Left ventricle myocardium superior (tissue), 1 donor: ENCODE data around the gene SLC38A3. TPM values are rescaled to one million over a fixed set of nuclear protein-coding genes. Genes with fewer than 3 reads are reported as not detected.

Source experiments
- ATAC-seq: fragments of 200-7000 bp; cut with Tn5 transposase; one replicate; pipeline ENCODE4 v1.9.1; 2020; ENCODE audit warnings: mild to moderate bottlenecking, moderate library complexity
- DNase-seq: peaks from one replicate; pipeline ENCODE4 v3.0.0-alpha.2; 2020
- intact Hi-C: fragments of 100-400 bp; cut with micrococcal nuclease; formaldehyde crosslinking; loops from one replicate; pipeline ENCODE4 v1.11.0; 2022
- microRNA-seq: library from miRNA; unstranded; fragments of <30 nt; microRNA quantifications from one replicate; pipeline ENCODE4 v1.2.0, GENCODE V29; 2020; ENCODE audit warnings: borderline number of aligned reads
- total RNA-seq: library from RNA; stranded (reverse); fragmentation: NEBNext Ultra II Directional; extraction: Animal tissue kit (Norgen Biotek cat#: 25700); gene quantifications from one replicate; pipeline ENCODE4 v1.2.1, GENCODE V29; 2021
- donor health status: DM: no; HTN: yes; CAD: no; lungs with severe emphysema.

The SLC38A3 gene
- total RNA-seq, 1 donor from 2014 or later: 10.4 TPM

DNA sequence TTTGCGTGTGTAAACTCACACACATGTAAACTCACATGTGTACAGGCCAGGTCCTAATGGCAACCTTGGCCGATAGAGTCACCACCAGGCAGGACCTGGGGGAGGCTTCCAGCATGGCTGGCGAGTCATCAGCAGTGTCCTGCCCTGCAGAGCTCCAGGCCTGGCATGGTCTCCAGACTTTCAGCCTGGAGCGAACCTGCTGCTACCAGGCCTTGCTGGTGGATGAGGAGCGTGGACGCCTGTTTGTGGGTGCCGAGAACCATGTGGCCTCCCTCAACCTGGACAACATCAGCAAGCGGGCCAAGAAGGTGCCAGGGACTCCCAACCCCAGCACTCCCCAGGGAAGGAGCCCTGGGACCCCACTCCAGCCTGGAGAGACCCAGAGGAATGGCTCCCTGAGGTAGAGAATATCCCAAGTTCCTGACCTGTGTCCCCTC lies 64.9 kb downstream of the SLC38A3 start:
- no peak for ATAC-seq
- intact Hi-C loops: loop anchor here (2.0 kb wide), 1 partner anchor 73 kb away; no protein-coding TSS in a partner anchor
- DNase-seq: no peak

DNA sequence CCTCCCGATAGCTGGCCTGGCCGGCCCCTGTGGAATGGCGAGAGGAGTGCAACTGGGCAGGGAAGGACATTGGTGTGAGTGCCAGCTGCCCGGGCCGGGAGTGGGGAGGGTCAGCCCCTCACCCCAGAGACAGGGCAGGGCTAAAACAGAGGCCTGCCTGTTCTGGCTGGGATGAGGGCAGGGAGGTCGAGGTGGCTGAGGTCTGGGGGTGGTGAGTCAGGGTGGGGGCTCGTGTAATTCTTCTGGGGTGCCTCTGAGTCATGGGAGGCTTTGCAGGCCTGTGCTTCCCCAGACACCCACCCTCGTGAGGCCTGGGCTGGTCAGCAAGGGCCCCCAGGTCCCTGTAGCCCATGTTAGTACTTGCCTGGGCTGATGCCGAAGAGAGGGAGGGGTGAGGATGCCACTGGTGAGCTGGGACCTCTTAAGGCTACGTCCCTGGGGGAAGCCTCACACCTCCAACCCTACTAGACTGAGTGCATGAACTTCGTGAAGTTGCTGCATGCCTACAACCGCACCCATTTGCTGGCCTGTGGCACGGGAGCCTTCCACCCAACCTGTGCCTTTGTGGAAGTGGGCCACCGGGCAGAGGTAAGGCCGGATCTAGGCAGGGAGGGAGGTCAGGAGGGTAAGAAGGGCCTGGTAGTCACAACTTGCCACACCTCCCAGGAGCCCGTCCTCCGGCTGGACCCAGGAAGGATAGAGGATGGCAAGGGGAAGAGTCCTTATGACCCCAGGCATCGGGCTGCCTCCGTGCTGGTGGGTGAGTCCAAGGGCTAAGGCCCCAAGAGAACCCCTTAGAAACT lies 65.6 kb downstream of the SLC38A3 start:
- intact Hi-C loops: loop anchor here (2.0 kb wide), 1 partner anchor 74 kb away; no protein-coding TSS in a partner anchor
- ATAC-seq (no peak), DNase-seq (no peak)

Small RNA genes lying within 50 kb of the gene (microRNA-seq; reads per million reads assigned to microRNA genes)
- gene MIR566 (not detected), gene MIR5787 (not detected)

Other genes with a start within 250 kb of the SLC38A3 start
- 73.8 TPM for gene RBM5, start 116.4 kb upstream of the SLC38A3 start, total RNA-seq
- gene SEMA3F, start 49.9 kb upstream of the SLC38A3 start, total RNA-seq: 11.4 TPM
- gene GNAT1, start 13.7 kb upstream of the SLC38A3 start, total RNA-seq: not detected
- gene GNAI2, start 30.9 kb downstream of the SLC38A3 start, total RNA-seq: 137 TPM
- 20.6 TPM for gene SEMA3B, start 63.9 kb downstream of the SLC38A3 start, total RNA-seq
- gene LSMEM2, start 73.8 kb downstream of the SLC38A3 start, total RNA-seq: 31.6 TPM
- gene IFRD2, start 87.2 kb downstream of the SLC38A3 start, total RNA-seq: 79.3 TPM
- gene HYAL3, start 94.1 kb downstream of the SLC38A3 start, total RNA-seq: 0.92 TPM
- 6.7 TPM for gene NAA80, start 94.1 kb downstream of the SLC38A3 start, total RNA-seq
- 70.0 TPM for gene HYAL1, start 98.3 kb downstream of the SLC38A3 start, total RNA-seq
- 36.0 TPM for gene HYAL2, start 117.5 kb downstream of the SLC38A3 start, total RNA-seq
- gene TUSC2, start 123.0 kb downstream of the SLC38A3 start, total RNA-seq: 30.7 TPM
- gene RASSF1, start 135.6 kb downstream of the SLC38A3 start, total RNA-seq: 10.5 TPM
- gene ZMYND10, start 140.5 kb downstream of the SLC38A3 start, total RNA-seq: 0.07 TPM
- 16.8 TPM for gene NPRL2, start 145.5 kb downstream of the SLC38A3 start, total RNA-seq
- gene CYB561D2, start 145.6 kb downstream of the SLC38A3 start, total RNA-seq: 5.2 TPM
- gene TMEM115, start 154.2 kb downstream of the SLC38A3 start, total RNA-seq: 27.4 TPM